DND-41 (cell line): ENCODE data around the gene CCDC150.
A peak's percentile ranks its signal among the peaks of the same experiment; 100 is the strongest.

ENCODE experiments used
- ATAC-seq: fragments of 200-7000 bp; cut with Tn5 transposase; 3 replicates; pipeline ENCODE4 v1.9.1; 2021; ENCODE audit warnings: low read depth; ENCODE audit not compliant: insufficient read depth
- DNase-seq: peaks from one replicate; pipeline ENCODE4 v3.0.0-alpha.2; 2020
- H2AFZ ChIP-seq: 2 replicates; pipeline ENCODE4 v1.6.0; 2012; ENCODE audit warnings: low read depth, low read length
- H3K27ac ChIP-seq: 2 replicates; pipeline ENCODE4 v1.5.1; 2012; ENCODE audit warnings: low read length, inconsistent platforms
- H3K27me3 ChIP-seq: fragments of 200-600 bp; sonication (generic); 2 replicates; pipeline ENCODE4 v1.6.0; 2012; ENCODE audit warnings: low read length, mild to moderate bottlenecking, inconsistent platforms; ENCODE audit not compliant: insufficient read depth, poor library complexity
- H3K36me3 ChIP-seq: 2 replicates; pipeline ENCODE4 v1.5.1; 2012; ENCODE audit warnings: low read length, inconsistent platforms; ENCODE audit not compliant: insufficient read depth
- H3K4me1 ChIP-seq: 2 replicates; pipeline ENCODE4 v1.5.1; 2012; ENCODE audit warnings: mild to moderate bottlenecking, low read length; ENCODE audit not compliant: insufficient read depth
- H3K4me2 ChIP-seq: 2 replicates; pipeline ENCODE4 v1.6.0; 2012; ENCODE audit warnings: mild to moderate bottlenecking, moderate library complexity, low read length, inconsistent platforms; ENCODE audit not compliant: insufficient read depth
- H3K4me3 ChIP-seq, 2 experiments: fragments of 200-600 bp in 1 of 2; shearing (Covaris generic) in 1 of 2; 2 replicates each; pipeline ENCODE4 v1.5.1; 2012 to 2016; ENCODE audit warnings: inconsistent platforms in 2 of 2, low read length in 2 of 2, mild to moderate bottlenecking in 2 of 2, low read depth in 1 of 2, moderate library complexity in 1 of 2
- H3K79me2 ChIP-seq: 2 replicates; pipeline ENCODE4 v1.6.0; 2012; ENCODE audit warnings: low read length, inconsistent platforms; ENCODE audit not compliant: insufficient read depth
- H3K9ac ChIP-seq: 2 replicates; pipeline ENCODE4 v1.6.0; 2012; ENCODE audit warnings: low read depth, mild to moderate bottlenecking, inconsistent platforms, low read length, moderate library complexity
- H3K9me3 ChIP-seq: 2 replicates; pipeline ENCODE4 v1.5.1; 2012; ENCODE audit warnings: low read length, moderate library complexity, mild to moderate bottlenecking, inconsistent platforms; ENCODE audit not compliant: insufficient read depth, severe bottlenecking
- H4K20me1 ChIP-seq: 2 replicates; pipeline ENCODE4 v1.6.0; 2012; ENCODE audit warnings: low read length; ENCODE audit not compliant: insufficient read depth
- EZH2 ChIP-seq: IDR thresholded peaks from 3 replicates; pipeline ENCODE4 v1.6.1; 2012; ENCODE audit warnings: borderline replicate concordance, low read depth, mild to moderate bottlenecking, moderate library complexity, low read length, inconsistent platforms; ENCODE audit not compliant: severe bottlenecking
- TF ChIP-seq, protein P1 (sequence below): IDR thresholded peaks from 2 replicates; pipeline ENCODE4 v1.5.1; 2012; ENCODE audit warnings: borderline replicate concordance, low read length, moderate library complexity, mild to moderate bottlenecking; ENCODE audit not compliant: poor library complexity, severe bottlenecking; ENCODE audit errors: extremely low read depth

CCDC150 gene

GRCh38 chr2:196743165-196743564 lies 103.7 kb downstream of the CCDC150 start:
- Histone ChIP-seq H4K20me1 (no peaks in the 10 kb centered on the region), H3K4me2 (no peak overlapping the region), H3K79me2 (no peaks in the 10 kb centered on the region), H3K9ac (no peak overlapping the region), H3K27ac (no peak overlapping the region), H3K36me3 (peaks cover 12% of the 10 kb centered on the region), H3K27me3 (no peaks in the 10 kb centered on the region), H3K4me3 (no peak overlapping the region), H3K9me3 (no peaks in the 10 kb centered on the region), H2AFZ (no peak overlapping the region), H3K4me1 (peaks cover 10% of the 10 kb centered on the region)
- no peak for ATAC-seq
- TF ChIP-seq, protein P1, sequence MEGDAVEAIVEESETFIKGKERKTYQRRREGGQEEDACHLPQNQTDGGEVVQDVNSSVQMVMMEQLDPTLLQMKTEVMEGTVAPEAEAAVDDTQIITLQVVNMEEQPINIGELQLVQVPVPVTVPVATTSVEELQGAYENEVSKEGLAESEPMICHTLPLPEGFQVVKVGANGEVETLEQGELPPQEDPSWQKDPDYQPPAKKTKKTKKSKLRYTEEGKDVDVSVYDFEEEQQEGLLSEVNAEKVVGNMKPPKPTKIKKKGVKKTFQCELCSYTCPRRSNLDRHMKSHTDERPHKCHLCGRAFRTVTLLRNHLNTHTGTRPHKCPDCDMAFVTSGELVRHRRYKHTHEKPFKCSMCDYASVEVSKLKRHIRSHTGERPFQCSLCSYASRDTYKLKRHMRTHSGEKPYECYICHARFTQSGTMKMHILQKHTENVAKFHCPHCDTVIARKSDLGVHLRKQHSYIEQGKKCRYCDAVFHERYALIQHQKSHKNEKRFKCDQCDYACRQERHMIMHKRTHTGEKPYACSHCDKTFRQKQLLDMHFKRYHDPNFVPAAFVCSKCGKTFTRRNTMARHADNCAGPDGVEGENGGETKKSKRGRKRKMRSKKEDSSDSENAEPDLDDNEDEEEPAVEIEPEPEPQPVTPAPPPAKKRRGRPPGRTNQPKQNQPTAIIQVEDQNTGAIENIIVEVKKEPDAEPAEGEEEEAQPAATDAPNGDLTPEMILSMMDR = no peak
- no peak for TF ChIP-seq EZH2
- DNase-seq = no peak

- no peak overlapping the region for H3K27ac ChIP-seq
- peaks cover 17% of the 10 kb centered on the region for H3K4me1 ChIP-seq
- no peaks in the 10 kb centered on the region for H3K27me3 ChIP-seq
- H3K79me2 ChIP-seq = no peaks in the 10 kb centered on the region
- H2AFZ ChIP-seq = no peak overlapping the region
- ATAC-seq = no peak
- TF ChIP-seq EZH2 = no peak
- TF ChIP-seq, protein P1 = no peak
- H4K20me1 ChIP-seq = no peaks in the 10 kb centered on the region
- H3K36me3 ChIP-seq = peaks cover 19% of the 10 kb centered on the region
- H3K4me2 ChIP-seq = no peak overlapping the region
- H3K4me3 ChIP-seq = no peak overlapping the region
- no peak overlapping the region for H3K9ac ChIP-seq
- no peaks in the 10 kb centered on the region for H3K9me3 ChIP-seq
- DNase-seq = no peak
Observed at GRCh38 chr2:196745711-196746110, 106.2 kb downstream of the CCDC150 start.

DNA sequence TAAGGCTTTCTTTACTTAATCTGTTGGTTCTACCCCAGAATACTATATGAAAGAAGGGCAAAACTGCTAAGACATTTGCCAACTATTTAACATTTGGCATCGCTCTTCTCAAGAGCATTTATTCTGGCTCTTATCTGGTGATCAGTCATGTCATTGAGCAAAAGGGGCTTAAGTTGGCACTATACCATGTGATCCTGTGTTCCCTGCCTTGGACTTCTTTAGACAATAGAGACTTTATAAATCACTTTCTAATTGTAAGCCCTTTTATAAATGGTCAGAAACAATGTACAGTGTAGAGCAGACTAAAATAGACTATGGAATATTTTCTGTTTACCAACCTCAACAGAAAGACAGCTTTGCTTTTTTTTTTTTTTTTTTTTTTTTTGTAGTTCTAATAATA lies 107.9 kb downstream of the CCDC150 start:
- DNase-seq (no peak), ATAC-seq (no peak)
- no peak overlapping the region for H3K27ac ChIP-seq
- H3K4me3 ChIP-seq = no peak overlapping the region
- H3K27me3 ChIP-seq = no peaks in the 10 kb centered on the region
- peaks cover 13% of the 10 kb centered on the region for H3K4me1 ChIP-seq
- H3K79me2 ChIP-seq = no peaks in the 10 kb centered on the region
- H2AFZ ChIP-seq = no peak overlapping the region
- H3K9me3 ChIP-seq = no peaks in the 10 kb centered on the region
- TF ChIP-seq, protein P1 = no peak
- TF ChIP-seq EZH2 = no peak
- H3K36me3 ChIP-seq = peaks cover 19% of the 10 kb centered on the region
- H4K20me1 ChIP-seq = no peaks in the 10 kb centered on the region
- H3K9ac ChIP-seq = no peak overlapping the region
- no peak overlapping the region for H3K4me2 ChIP-seq

GRCh38 chr2:196748123-196748522 lies 108.6 kb downstream of the CCDC150 start:
- TF ChIP-seq, protein P1 = no peak
- TF ChIP-seq EZH2 = no peak
- H3K4me3 ChIP-seq = no peak overlapping the region
- 0 out of 2 replicates have a peak overlapping the region, but pooled peaks have one; percentile 48 for H3K27ac ChIP-seq
- H3K9me3 ChIP-seq = no peaks in the 10 kb centered on the region
- H3K4me2 ChIP-seq = no peak overlapping the region
- H3K79me2 ChIP-seq = no peaks in the 10 kb centered on the region
- no peak overlapping the region for H2AFZ ChIP-seq
- no peak overlapping the region for H3K9ac ChIP-seq
- H3K27me3 ChIP-seq = no peaks in the 10 kb centered on the region
- peaks cover 8% of the 10 kb centered on the region for H3K4me1 ChIP-seq
- no peak for DNase-seq
- peaks cover 12% of the 10 kb centered on the region for H3K36me3 ChIP-seq
- H4K20me1 ChIP-seq = no peaks in the 10 kb centered on the region
- ATAC-seq = no peak
